Fibroblast of the aortic adventitia (primary cell): ENCODE measurements around the gene WWC2. TPM values are rescaled to one million over a fixed set of nuclear protein-coding genes. Genes with fewer than 3 reads are reported as not detected.

ENCODE experiments used
- DNase-seq: peaks from one replicate; pipeline ENCODE4 v3.0.0-alpha.2; 2010; ENCODE audit warnings: low read depth
- H3K4me3 ChIP-seq: 2 replicates; pipeline ENCODE4 v1.5.1; 2011; ENCODE audit warnings: low read depth, mild to moderate bottlenecking, control low read depth, low read length, moderate library complexity
- CTCF ChIP-seq: IDR thresholded peaks from 2 replicates; pipeline ENCODE4 v1.5.1; 2011; ENCODE audit warnings: mild to moderate bottlenecking, low read length, control low read depth, inconsistent platforms; ENCODE audit not compliant: insufficient read depth
- total RNA-seq: library from RNA; depleted of rRNA; stranded (reverse); fragments of >200 nt; gene quantifications from 2 replicates; pipeline ENCODE4 v1.2.3, GENCODE V29; 2012; ENCODE audit warnings: low replicate concordance

Gene WWC2
- total RNA-seq, 1 donor = 21.5 TPM

DNA sequence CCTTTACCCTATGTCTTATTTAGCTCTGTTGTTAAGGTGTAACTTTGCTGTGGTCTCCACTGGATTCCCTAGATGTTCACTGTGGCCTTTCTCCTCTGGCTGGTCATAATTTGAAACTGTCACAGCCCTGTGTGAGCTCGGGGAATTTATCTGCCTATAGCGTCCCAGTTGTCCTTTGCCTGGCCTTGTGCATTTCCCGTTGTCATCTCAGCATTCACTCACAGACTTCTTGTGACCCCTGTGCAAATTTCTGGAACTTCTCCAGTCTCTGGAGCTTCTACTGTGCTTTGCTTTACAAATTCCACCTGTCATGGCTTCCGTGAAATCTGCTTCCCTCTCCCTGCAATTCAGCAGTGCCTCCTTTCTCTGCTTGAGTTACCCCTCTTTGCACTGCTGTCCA, 106.7 kb downstream of the WWC2 start:
- no peak for TF ChIP-seq CTCF
- DNase-seq = no peak
- H3K4me3 ChIP-seq = no peak overlapping the region

- TF ChIP-seq CTCF = no peak
- H3K4me3 ChIP-seq = no peak overlapping the region
- DNase-seq = no peak
Measured at GRCh38 chr4:183211533-183211932, 112.5 kb downstream of the WWC2 start.

DNA sequence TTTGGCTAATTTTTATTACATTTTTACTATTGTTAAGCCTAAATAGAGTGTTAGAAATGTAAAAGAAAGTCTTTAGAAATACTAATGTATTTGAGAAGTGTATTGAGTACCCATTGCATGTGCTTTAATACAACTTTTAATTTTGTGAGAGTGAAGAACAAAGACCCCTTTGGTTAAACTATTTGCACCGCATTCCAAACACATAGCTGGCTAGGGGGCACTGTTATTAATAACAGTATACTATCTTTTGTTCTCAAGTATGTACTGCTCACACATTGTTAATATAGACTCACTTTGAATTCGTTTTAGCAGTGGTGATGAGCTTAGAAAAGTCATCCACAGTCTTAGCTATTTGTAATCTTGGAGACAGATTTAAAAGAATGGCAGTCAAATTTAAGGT, 114.9 kb downstream of the WWC2 start:
- H3K4me3 ChIP-seq = no peak overlapping the region
- no peak for TF ChIP-seq CTCF
- DNase-seq = no peak

- no peak overlapping the region for H3K4me3 ChIP-seq
- TF ChIP-seq CTCF = no peak
- no peak for DNase-seq
Measured at GRCh38 chr4:183214912-183215488, 115.9 kb downstream of the WWC2 start.

GRCh38 chr4:183220236-183220635, 121.2 kb downstream of the WWC2 start:
- no peak for TF ChIP-seq CTCF
- H3K4me3 ChIP-seq = no peak overlapping the region
- no peak for DNase-seq

- no peak for DNase-seq
- H3K4me3 ChIP-seq = no peak overlapping the region
- TF ChIP-seq CTCF = no peak
Measured at GRCh38 chr4:183223053-183223452, 124.0 kb downstream of the WWC2 start.

DNA sequence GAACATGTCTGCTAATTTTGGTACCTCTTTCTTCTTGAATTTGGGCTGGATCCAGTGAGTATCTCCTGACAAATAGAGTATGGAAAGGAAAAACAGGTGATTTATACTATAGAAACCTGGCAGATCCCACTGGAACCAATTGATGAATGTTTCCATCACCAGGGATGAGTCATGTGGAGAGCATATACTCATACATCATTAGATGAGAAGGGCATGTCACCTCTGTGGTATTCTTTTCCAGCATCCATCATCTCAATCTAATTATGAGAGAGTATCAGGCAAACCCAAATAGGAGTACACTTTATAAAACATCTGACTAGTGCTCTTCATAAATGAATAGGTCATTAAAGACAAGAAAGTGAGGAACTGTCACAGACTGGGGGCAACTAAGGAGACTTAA, 130.3 kb downstream of the WWC2 start:
- DNase-seq = no peak
- no peak for TF ChIP-seq CTCF
- H3K4me3 ChIP-seq = no peak overlapping the region
